Heart left ventricle (tissue), 13 donors: Measurements from ENCODE around the gene MMP21.
A peak's percentile ranks its signal among the peaks of the same experiment; 100 is the strongest.

ENCODE experiments used
- POLR2A ChIP-seq, 2 donors: fragments of 450-650 bp; IDR thresholded peaks; one replicate each; pipeline ENCODE4 v1.6.1; 2017; ENCODE audit warnings: antibody characterized with exemption in 2 of 2, mild to moderate bottlenecking in 2 of 2, moderate library complexity in 2 of 2
- TF ChIP-seq, protein P1 (sequence below), 12 donors: fragments of 200-600 bp; sonication (generic) in 4 of 12; IDR thresholded peaks; one replicate each; pipeline versions ENCODE4 v1.5.0 to v1.8.0; 2018 to 2022; ENCODE audit warnings: antibody characterized with exemption in 12 of 12, mild to moderate bottlenecking in 5 of 12
- donor health status: ischemic (EF 13 %, LVEDD 7.1; RV severe dilation, severe dysfunction).
- donor health status: DM: no; HTN: yes; CAD: no.
- donor health status: DM: no; HTN: no; CAD: no.
- donor health status: ischemic (EF 25% LVEDD 6.9; RV normal size, moderate dysfunction).
- donor health status: ischemic (EF 25% LVEDD 5.7; RV mildly dilated, moderate dysfunction).
- donor health status: ischemic (EF 35%, LVEDD 5.7; RV mildly dilated, moderate dysfunction).
- donor health status: nonischemic (EF 11% LVEDD 7.7; RV severe dilation, severe dysfunction).
- donor health status: DM: yes; HTN: yes; CAD: no.
- donor health status: PGD.
- donor health status: ischemic (EF 29% LVEDD 5.4; RV normal size, mild dysfunction).
- donor health status: nonischemic (EF 23%, LVEDD 6.1; RV moderate dilation, normal function).

DNA sequence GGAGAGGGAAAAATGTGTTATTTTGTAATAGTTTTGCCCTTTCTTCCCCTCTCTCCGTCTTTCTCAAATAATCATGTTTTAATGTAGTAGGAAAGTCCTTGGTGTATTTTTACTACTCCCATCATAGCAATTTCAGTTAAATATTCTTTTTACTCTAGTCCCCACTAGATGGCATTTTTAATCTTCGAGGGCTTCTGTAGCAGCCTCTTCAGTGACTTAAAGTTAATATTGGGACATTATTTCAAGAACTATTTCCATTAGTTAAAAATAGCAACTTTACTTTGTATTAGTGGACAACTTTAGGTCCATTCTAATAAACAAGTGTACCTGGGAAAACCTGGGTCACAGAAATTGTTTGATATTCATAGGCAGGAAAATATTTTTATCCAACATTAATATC is 33.2 kb downstream of the MMP21 start:
- no peak for TF ChIP-seq POLR2A (IDR thresholded peaks at IDR 0.05)
- TF ChIP-seq, protein P1, sequence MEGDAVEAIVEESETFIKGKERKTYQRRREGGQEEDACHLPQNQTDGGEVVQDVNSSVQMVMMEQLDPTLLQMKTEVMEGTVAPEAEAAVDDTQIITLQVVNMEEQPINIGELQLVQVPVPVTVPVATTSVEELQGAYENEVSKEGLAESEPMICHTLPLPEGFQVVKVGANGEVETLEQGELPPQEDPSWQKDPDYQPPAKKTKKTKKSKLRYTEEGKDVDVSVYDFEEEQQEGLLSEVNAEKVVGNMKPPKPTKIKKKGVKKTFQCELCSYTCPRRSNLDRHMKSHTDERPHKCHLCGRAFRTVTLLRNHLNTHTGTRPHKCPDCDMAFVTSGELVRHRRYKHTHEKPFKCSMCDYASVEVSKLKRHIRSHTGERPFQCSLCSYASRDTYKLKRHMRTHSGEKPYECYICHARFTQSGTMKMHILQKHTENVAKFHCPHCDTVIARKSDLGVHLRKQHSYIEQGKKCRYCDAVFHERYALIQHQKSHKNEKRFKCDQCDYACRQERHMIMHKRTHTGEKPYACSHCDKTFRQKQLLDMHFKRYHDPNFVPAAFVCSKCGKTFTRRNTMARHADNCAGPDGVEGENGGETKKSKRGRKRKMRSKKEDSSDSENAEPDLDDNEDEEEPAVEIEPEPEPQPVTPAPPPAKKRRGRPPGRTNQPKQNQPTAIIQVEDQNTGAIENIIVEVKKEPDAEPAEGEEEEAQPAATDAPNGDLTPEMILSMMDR (IDR thresholded peaks at IDR 0.05) = peak in 1 of 12 donors; percentile 10
